WERI-Rb-1 (cell line): ENCODE measurements around the gene NPLOC4.

Source experiments
- DNase-seq: peaks from one replicate; pipeline ENCODE4 v3.0.0-alpha.2; 2020
- H3K27ac ChIP-seq: fragments of 250-450 bp; sonication (Bioruptor Pico); 2 replicates; pipeline ENCODE4 v1.5.1; 2020; ENCODE audit warnings: mild to moderate bottlenecking, moderate library complexity
- H3K27me3 ChIP-seq: fragments of 250-450 bp; sonication (Bioruptor Pico); 2 replicates; pipeline ENCODE4 v1.5.1; 2021; ENCODE audit warnings: mild to moderate bottlenecking, low read depth, moderate library complexity; ENCODE audit not compliant: insufficient read depth, severe bottlenecking
- H3K36me3 ChIP-seq: fragments of 250-450 bp; sonication (Bioruptor Pico); 2 replicates; pipeline ENCODE4 v1.5.1; 2020; ENCODE audit warnings: mild to moderate bottlenecking, moderate library complexity
- H3K4me3 ChIP-seq: 2 replicates; pipeline ENCODE4 v1.5.1; 2011; ENCODE audit warnings: low read depth, mild to moderate bottlenecking, control low read depth, low read length
- H3K9me3 ChIP-seq: fragments of 250-450 bp; sonication (Bioruptor Pico); 2 replicates; pipeline ENCODE4 v1.5.1; 2021; ENCODE audit warnings: mild to moderate bottlenecking, moderate library complexity; ENCODE audit not compliant: severe bottlenecking
- TF ChIP-seq, protein P1 (sequence below): IDR thresholded peaks from 2 replicates; pipeline ENCODE4 v1.5.1; 2011; ENCODE audit warnings: low read depth, mild to moderate bottlenecking, control low read depth, inconsistent platforms, low read length

The NPLOC4 gene

DNA sequence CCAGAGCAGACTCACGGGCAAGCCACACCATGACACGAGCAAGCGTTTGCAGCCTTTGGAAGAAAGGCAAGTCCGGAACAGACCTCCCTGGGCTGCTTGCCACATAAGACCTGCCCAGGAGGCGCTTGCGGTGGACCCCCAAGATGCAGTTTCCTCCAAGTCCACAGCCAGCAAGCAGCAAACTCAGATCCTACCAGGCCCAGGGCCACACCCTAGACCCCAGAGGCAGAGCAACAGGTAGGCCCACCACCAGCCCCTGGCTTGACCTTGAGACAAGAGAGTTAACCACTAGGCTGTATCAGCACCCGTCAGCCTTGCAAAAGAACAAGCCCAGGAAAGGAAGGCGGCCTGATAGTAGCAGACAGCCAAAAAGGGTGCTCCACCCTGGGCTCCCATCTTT lies 87.1 kb downstream of the NPLOC4 start:
- peaks cover 63% of the 10 kb centered on the region for H3K36me3 ChIP-seq
- no peak overlapping the region for H3K27ac ChIP-seq
- H3K9me3 ChIP-seq, result no peaks in the 10 kb centered on the region
- TF ChIP-seq, protein P1, sequence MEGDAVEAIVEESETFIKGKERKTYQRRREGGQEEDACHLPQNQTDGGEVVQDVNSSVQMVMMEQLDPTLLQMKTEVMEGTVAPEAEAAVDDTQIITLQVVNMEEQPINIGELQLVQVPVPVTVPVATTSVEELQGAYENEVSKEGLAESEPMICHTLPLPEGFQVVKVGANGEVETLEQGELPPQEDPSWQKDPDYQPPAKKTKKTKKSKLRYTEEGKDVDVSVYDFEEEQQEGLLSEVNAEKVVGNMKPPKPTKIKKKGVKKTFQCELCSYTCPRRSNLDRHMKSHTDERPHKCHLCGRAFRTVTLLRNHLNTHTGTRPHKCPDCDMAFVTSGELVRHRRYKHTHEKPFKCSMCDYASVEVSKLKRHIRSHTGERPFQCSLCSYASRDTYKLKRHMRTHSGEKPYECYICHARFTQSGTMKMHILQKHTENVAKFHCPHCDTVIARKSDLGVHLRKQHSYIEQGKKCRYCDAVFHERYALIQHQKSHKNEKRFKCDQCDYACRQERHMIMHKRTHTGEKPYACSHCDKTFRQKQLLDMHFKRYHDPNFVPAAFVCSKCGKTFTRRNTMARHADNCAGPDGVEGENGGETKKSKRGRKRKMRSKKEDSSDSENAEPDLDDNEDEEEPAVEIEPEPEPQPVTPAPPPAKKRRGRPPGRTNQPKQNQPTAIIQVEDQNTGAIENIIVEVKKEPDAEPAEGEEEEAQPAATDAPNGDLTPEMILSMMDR, result no peak
- no peaks in the 10 kb centered on the region for H3K27me3 ChIP-seq
- H3K4me3 ChIP-seq, result no peak overlapping the region
- no peak for DNase-seq

DNA sequence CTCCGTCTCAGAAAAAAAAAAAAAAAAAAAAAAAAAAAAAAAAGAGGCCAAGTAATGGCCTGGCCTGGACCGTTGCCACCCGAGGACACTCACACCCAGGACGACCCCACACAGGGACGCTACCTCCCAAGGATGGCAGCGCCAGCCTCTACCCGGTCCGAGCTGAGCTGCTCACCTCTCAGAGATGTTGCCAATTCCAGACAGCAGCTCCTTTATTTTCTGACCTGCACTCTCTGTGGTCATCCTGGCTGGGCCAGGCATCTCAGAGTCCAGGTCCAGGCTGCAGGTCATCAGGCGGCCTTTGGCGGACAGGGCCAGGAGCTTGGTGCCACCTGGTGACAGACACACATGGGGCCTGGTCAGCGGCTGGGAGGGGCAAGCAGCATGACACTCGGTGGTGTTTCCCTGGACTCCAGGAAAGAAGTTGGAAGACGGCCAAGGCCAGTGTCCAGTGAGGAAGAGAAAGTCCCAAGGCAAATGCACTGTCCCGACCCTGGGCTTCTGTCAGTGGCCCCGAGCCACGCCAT lies 87.8 kb downstream of the NPLOC4 start:
- H3K27ac ChIP-seq, result no peak overlapping the region
- H3K27me3 ChIP-seq, result no peaks in the 10 kb centered on the region
- TF ChIP-seq, protein P1, result no peak
- H3K36me3 ChIP-seq, result peaks cover 70% of the 10 kb centered on the region
- DNase-seq, result no peak
- H3K4me3 ChIP-seq, result no peak overlapping the region
- no peaks in the 10 kb centered on the region for H3K9me3 ChIP-seq

DNA sequence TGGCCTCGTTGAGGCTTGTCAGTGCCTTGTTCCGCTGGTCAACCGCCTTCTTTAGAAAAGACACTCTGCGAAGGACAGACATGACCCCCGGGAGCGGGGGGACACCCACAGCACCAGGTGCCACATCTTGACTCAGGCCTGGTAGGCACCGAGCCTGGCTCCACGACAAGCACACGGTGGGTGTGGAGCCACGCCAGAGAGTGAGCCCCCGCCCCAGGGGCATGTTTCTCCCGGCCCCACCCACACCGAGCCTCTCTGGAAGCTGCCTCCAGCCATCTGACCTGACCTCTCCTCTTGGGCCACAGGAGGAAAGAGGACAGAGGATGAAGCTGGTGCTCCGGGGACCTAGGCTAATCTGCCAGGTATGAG lies 89.3 kb downstream of the NPLOC4 start:
- no peak for DNase-seq
- Histone ChIP-seq H3K4me3 (no peak overlapping the region), H3K27me3 (no peaks in the 10 kb centered on the region), H3K9me3 (no peaks in the 10 kb centered on the region), H3K27ac (no peak overlapping the region), H3K36me3 (peaks cover 85% of the 10 kb centered on the region)
- TF ChIP-seq, protein P1, result no peak

DNA sequence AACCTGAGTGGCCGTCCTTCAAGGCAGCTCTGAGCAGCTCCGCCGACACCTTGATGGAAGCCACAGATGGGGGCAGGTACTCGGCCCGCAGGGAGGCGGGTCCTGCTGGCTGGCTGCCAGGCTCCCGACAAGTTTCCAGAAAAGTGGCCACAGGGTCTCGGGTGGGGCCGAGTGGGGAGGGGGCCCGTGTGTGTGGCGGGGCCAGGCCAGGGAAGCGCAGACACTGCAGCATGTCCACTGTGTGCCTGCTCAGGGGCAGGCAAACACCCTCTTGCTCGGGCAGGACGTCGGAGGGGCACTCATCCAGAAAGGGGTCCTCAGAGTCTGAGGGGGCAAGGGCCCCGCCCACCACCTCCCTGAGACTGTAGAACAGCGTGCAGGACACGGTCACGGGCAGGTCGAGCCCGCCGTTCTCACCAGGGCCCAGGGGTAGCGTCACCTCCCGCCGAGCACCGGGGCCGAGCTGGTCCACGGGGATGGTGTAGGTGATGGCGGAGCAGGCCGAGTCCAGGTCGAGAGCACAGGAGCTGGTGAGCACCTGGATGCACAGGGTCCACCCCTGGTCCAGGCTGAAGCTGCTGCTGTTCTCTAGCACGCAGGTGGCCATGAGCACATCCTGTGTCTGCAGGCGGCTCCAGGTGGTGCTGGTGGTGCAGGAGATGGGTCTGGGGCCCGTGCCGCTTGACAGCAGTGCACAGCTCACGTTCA lies 89.9 kb downstream of the NPLOC4 start:
- no peak overlapping the region for H3K4me3 ChIP-seq
- H3K27me3 ChIP-seq, result no peaks in the 10 kb centered on the region
- H3K27ac ChIP-seq, result no peak overlapping the region
- TF ChIP-seq, protein P1, result no peak
- peaks cover 89% of the 10 kb centered on the region for H3K36me3 ChIP-seq
- no peak for DNase-seq
- H3K9me3 ChIP-seq, result no peaks in the 10 kb centered on the region

DNA sequence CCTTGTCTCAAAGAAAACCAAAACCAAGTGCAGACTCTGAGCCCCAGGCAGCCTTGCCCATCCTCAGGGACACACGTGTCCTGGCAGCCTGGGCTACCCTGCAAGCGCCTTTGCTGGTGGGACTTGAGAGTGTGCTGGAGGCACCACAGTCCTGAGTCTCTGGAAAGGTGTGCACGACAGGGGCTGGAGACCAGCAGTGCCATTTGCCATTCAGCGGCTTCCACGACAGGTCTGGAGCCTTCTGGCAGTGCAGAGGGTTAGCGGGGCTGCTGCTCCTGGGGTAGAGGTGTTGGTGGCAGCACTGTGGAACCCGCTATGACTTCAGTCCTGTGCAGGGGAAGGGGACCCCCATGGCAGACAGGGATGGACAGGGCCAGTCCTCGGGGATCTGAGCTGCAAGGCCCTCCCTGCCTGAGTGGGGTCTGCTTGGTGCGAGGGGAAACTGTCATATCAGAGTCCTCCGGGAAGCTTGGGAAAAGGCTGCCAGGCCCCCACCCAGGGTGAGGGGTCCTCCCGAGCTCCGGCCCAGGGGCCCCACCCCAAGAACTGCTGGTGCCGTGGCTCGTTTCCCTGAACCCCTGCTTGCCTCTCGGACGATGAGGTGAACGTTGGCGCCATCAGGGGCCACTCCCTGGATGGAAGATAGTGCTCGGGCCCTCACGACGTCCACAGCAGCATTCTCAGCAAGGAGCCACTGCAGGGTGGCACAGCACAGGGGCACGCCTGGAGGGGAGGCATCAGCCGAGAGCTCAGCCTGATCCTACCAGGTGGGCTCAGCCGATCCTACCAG lies 91.6 kb downstream of the NPLOC4 start:
- TF ChIP-seq, protein P1, result no peak
- Histone ChIP-seq H3K9me3 (no peaks in the 10 kb centered on the region), H3K27me3 (no peaks in the 10 kb centered on the region), H3K27ac (no peak overlapping the region), H3K36me3 (peaks cover 93% of the 10 kb centered on the region), H3K4me3 (no peak overlapping the region)
- no peak for DNase-seq
